Measurements from ENCODE around the gene PRRX2. TPM values are rescaled to one million over a fixed set of nuclear protein-coding genes. Genes with fewer than 3 reads are reported as not detected.

Gene PRRX2
- total RNA-seq: not detected

- ChIA-PET CTCF (no interaction called here), POLR2A (no interaction called here)
- H3K36me3 Mint-ChIP-seq (ENCODE audit: low read depth): no peaks in the 10 kb centered on the region
- H3K27ac Mint-ChIP-seq: no peak within 1 kb of the TSS
- peaks cover 37% of the 10 kb centered on the region for H3K27me3 Mint-ChIP-seq
- peak; percentile 33 for DNase-seq
- H3K9me3 Mint-ChIP-seq: no peaks in the 10 kb centered on the region
- peak within 1 kb of the TSS; percentile 44 for H3K4me3 Mint-ChIP-seq
- H3K4me1 Mint-ChIP-seq: peaks cover 5% of the 10 kb centered on the region
These were observed at the start of gene PRRX2 for GRCh38 chr9:129665389-129665775. PRRX2 (plus strand) TSS chr9:129665647; CDS start chr9:129665868, 221 bp downstream.

DNA sequence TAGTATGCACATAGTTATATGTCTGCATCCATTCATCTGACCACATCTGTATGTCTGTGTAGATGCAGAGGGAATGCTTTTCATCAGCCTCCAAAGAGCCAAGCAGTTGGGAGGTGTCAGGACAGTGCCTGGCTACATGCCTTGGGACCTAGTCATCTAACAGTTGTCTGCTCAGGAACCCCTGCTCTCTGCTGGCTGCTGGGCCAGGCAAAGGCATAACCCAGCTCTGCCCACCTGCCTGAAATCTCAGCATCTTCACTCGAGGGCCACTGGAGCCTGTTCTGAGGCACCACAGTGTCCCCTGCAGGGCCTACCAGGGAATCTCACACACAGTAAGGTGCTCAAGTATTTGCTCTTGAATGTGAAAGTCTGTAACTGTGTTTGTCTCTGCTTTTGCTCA is 48.3 kb upstream of the PRRX2 start:
- peak; percentile 41 for DNase-seq
- no peaks in the 10 kb centered on the region for H3K9me3 Mint-ChIP-seq
- POLR2A ChIA-PET: no interaction called here
- CTCF ChIA-PET: interaction anchor here (0.6 to 0.8 kb wide), 4 partner anchors 445 to 486 kb away, joined by 3 read pairs; no protein-coding TSS in a partner anchor
- H3K4me3 Mint-ChIP-seq: no peak overlapping the region
- peaks cover 3% of the 10 kb centered on the region for H3K36me3 Mint-ChIP-seq (ENCODE audit: low read depth)
- H3K4me1 Mint-ChIP-seq: peaks cover 7% of the 10 kb centered on the region
- H3K27ac Mint-ChIP-seq: no peak overlapping the region
- peaks cover 35% of the 10 kb centered on the region for H3K27me3 Mint-ChIP-seq

DNA sequence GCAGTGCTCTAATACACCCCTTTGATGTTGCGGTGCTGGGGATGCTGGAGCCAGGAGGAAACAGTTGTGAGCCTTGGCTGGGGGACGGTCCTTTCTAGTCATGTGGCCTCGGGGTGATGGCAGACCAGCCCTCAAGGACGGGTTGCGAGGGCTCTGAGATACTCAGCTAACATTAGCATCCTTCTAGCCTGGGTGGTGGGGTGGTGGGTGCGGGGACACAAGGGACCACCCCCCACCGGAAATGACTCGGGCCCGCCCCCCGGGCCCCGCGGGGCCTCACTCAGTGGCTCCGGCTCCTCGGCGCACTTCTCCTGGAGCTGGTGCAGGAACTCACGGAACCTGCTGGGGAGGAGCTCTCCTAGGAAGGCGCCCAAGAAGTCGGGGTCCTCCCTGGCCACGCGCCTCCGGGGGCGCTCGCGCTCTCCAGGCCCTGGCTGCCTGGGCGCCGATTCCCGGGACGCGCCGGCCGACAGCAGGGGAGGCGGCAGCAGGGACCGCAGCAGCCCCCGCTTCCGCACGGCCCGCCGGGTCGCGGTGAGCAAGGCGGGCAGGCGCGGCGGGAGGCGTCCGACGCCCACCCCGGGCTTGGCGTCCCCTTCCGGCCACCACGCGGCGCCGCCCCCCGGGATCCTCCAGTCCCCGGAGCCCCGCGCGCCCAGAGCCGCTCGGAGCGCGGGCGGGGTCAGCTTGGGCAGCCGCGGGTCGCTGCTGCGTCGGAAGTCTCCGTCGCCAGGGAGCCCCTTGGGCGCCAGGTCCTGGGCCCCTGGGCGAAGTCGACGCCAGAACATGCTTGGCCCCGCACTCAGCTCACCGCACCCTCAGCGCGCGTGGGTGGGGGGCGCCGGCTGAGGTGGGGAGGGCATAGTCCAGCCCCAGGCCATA is 45.4 kb upstream of the PRRX2 start:
- CTCF ChIA-PET: interaction anchor here (0.6 to 1.3 kb wide), 5 partner anchors 9 to 488 kb away, joined by 3 to 6 read pairs (median 4); no protein-coding TSS in a partner anchor

DNA sequence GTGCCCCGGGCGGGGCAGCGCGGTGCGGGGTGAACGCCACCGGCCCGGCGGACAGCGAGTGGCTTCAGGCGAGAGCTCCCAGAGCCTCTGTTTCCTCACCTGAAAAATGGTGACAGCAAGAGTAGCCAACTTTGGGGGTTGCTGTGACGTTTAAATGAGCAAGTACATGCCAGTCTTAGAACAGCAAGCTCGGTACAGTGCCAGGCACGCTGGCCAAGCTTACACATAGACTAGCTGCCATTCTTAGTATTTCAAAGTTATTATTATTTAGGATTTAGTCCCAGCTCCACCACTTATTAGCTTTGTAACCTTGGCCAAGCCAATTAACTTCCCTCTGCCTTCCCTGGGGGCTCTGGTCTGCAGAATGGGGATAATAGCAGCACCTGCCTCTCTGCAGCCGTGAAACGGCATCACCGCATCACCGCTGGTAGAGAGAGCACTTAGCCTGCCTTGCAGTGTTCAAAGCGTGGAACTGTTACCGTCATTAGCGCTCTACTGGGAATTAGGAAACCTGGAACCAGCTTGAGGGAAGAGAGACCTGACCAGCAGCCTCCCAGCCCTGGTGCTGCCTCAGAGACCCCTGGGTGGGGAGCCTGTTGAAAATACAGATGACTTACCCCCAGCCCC is 44.7 kb upstream of the PRRX2 start, which contains the start of gene C9orf50:
TSS of gene C9orf50 (minus strand) at position 433 of the 627 bp plus-strand sequence. CDS start 527 bp downstream, outside the sequence.
- no peaks in the 10 kb centered on the region for H3K9me3 Mint-ChIP-seq
- POLR2A ChIA-PET: interaction anchor here (1.0 to 1.6 kb wide), 2 partner anchors 481 to 489 kb away, joined by 4 to 5 read pairs; no protein-coding TSS in a partner anchor
- H3K36me3 Mint-ChIP-seq (ENCODE audit: low read depth): peaks cover 3% of the 10 kb centered on the region
- no peak for DNase-seq
- peaks cover 35% of the 10 kb centered on the region for H3K27me3 Mint-ChIP-seq
- CTCF ChIA-PET: interaction anchor here (0.5 to 1.3 kb wide), 4 partner anchors 478 to 1536 kb away, joined by 3 to 5 read pairs (median 4); no protein-coding TSS in a partner anchor
- no peak within 1 kb of the TSS for H3K27ac Mint-ChIP-seq
- H3K4me3 Mint-ChIP-seq: no peak within 1 kb of the TSS
- H3K4me1 Mint-ChIP-seq: peaks cover 24% of the 10 kb centered on the region

More for the DNA sequence above, 45.4 kb upstream of the PRRX2 start:
- peaks cover 19% of the 10 kb centered on the region for H3K4me1 Mint-ChIP-seq
- no peak overlapping the region for H3K27ac Mint-ChIP-seq
- DNase-seq: no peak
- POLR2A ChIA-PET: interaction anchor here (1.0 to 1.6 kb wide), 2 partner anchors 480 to 489 kb away, joined by 4 to 5 read pairs; no protein-coding TSS in a partner anchor
- H3K27me3 Mint-ChIP-seq: peaks cover 35% of the 10 kb centered on the region
- no peak overlapping the region for H3K4me3 Mint-ChIP-seq
- peaks cover 3% of the 10 kb centered on the region for H3K36me3 Mint-ChIP-seq (ENCODE audit: low read depth)
- no peaks in the 10 kb centered on the region for H3K9me3 Mint-ChIP-seq

DNA sequence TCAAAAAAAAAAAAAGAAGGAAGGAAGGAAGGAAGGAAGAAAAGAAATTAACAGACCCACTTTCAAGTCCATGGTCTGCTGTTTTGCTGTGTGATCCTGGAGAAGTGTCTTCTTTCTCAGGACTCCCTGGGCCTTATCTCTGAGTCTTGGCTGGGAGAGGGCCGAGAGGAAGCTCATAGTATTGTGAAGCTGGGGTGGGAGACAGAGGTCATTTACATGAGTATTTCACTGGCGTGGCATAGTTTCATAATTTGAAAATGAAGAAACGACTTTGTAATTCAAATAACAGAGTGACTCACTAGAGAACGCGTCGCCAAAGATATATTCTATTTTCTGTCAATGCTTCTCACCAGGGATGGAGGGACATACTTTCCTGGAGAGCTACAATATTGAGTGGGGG is 42.1 kb upstream of the PRRX2 start:
- Mint-ChIP-seq H3K9me3 (no peaks in the 10 kb centered on the region), H3K27me3 (peaks cover 25% of the 10 kb centered on the region), H3K4me1 (peaks cover 40% of the 10 kb centered on the region), H3K36me3 (ENCODE audit: low read depth) (peaks cover 12% of the 10 kb centered on the region), H3K27ac (no peak overlapping the region), H3K4me3 (no peak overlapping the region)
- POLR2A ChIA-PET: interaction anchor here (3.3 to 4.3 kb wide), 2 partner anchors 16 to 484 kb away, joined by 34 to 44 read pairs; partner anchors contain the start of gene ASB6
- no peak for DNase-seq
- CTCF ChIA-PET: interaction anchor here (0.6 to 6.6 kb wide), 13 partner anchors 8 to 1782 kb away, joined by 3 to 112 read pairs (median 9); partner anchors contain the start of genes ASB6 and IER5L

DNA sequence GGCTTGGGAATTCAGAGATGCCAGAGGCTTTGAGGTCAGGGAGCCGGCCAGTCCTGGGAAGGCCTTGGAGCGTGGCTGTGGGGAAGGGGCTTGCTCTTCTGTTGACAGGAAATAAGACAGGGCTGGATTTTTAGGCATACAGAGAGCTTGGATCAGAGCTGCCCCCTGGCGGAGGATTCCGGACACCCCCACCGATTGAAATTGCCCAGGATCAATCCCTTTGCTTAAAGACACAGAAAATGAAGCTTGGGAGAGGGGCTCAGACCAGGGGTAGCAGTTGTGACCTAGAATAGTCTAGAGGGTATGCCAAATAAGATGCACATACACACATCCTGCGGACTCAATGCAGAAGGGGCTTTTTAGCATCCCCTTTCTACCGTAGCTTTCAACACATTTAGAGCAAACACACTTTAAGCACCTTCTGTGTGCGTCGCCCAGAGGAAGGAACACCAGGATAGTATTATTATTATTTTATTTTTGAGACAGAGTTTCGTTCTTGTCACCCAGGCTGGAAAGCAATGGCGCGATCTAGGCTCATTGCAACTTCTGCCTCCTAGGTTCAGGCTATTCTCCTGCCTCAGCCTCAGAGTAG is 41.2 kb upstream of the PRRX2 start:
- Mint-ChIP-seq H3K9me3 (no peaks in the 10 kb centered on the region), H3K27ac (peak overlapping the region; percentile 64), H3K4me3 (peak overlapping the region; percentile 31), H3K27me3 (peaks cover 19% of the 10 kb centered on the region), H3K36me3 (ENCODE audit: low read depth) (peaks cover 12% of the 10 kb centered on the region), H3K4me1 (peaks cover 44% of the 10 kb centered on the region)
- CTCF ChIA-PET: interaction anchor here (0.6 to 6.6 kb wide), 34 partner anchors 9 to 511 kb away, joined by 3 to 112 read pairs (median 4); partner anchors contain the start of gene ASB6
- DNase-seq: peak; percentile 78
- POLR2A ChIA-PET: interaction anchor here (1.0 to 4.3 kb wide), 11 partner anchors 13 to 513 kb away, joined by 3 to 44 read pairs (median 4); partner anchors contain the start of genes ASB6 and PTPA

DNA sequence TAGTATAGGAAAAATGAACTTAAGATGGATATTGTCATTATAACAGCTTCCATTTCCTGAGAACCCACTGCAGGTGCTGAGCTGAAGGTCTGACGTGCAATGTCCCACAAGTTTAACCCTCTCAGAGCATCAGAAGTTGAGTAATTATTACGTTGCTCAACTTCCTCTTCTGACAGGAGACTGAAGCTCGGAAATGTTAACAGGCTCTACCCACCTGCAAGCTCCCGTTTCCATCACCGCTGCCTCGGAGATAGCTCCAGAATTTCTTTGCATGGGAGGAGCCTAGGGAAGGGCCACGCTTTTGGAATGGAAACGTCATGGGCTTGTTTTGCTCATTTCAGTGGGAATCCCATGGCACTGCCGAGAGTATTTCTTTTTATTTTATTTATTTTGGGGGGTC is 40.5 kb upstream of the PRRX2 start:
- CTCF ChIA-PET: interaction anchor here (0.8 to 6.6 kb wide), 31 partner anchors 9 to 513 kb away, joined by 3 to 112 read pairs (median 4); partner anchors contain the start of genes ASB6, IER5L and PTPA
- Mint-ChIP-seq H3K9me3 (no peaks in the 10 kb centered on the region), H3K27me3 (peaks cover 14% of the 10 kb centered on the region), H3K4me1 (peaks cover 50% of the 10 kb centered on the region), H3K4me3 (peak overlapping the region; percentile 81), H3K27ac (peak overlapping the region; percentile 88), H3K36me3 (ENCODE audit: low read depth) (peaks cover 12% of the 10 kb centered on the region)
- POLR2A ChIA-PET: interaction anchor here (1.0 to 4.3 kb wide), 12 partner anchors 14 to 795 kb away, joined by 3 to 44 read pairs (median 4); partner anchors contain the start of genes ASB6, PTPA and SPOUT1
- DNase-seq: peak; percentile 40

DNA sequence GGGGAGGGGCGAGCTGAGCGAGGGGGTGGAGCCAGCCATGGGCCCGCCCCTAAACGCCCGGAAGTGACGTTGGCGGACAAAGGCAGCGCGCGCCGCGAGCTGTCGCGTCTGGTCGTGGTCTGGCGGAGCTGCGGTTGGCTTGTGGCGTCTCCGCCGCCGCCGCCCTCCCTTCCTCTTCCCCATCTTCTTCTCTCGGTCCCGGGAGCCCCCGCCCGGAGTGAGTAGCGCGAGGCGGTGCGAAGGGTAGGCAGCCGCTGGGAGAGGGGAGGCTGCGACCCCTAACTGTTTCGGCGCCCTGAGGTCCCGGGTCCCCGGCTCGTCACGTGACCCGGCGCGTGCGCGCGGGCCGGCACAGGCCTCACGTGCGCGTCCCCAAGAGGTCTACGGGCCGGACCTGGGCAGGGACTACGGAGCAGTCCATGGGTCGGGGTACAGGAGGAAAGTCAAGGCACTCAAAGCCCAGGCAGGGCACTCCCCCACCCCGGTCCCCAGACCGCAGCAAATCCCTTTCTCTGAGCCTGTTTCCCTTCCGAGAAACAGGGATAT is 39.3 kb upstream of the PRRX2 start, which contains the start of gene NTMT1:
TSS of gene NTMT1 (plus strand) at position 85 of the 546 bp plus-strand sequence. CDS start 6,541 bp downstream, outside the sequence.
- peaks cover 8% of the 10 kb centered on the region for H3K27me3 Mint-ChIP-seq
- H3K27ac Mint-ChIP-seq: peak within 1 kb of the TSS; percentile 88
- peaks cover 14% of the 10 kb centered on the region for H3K36me3 Mint-ChIP-seq (ENCODE audit: low read depth)
- CTCF ChIA-PET: interaction anchor here (0.7 to 6.6 kb wide), 16 partner anchors 11 to 982 kb away, joined by 3 to 112 read pairs (median 4); partner anchors contain the start of genes ASB6, ENDOG, IER5L and PTPA
- H3K9me3 Mint-ChIP-seq: no peaks in the 10 kb centered on the region
- H3K4me3 Mint-ChIP-seq: peak within 1 kb of the TSS; percentile 81
- DNase-seq: peak; percentile 93
- peaks cover 56% of the 10 kb centered on the region for H3K4me1 Mint-ChIP-seq
- POLR2A ChIA-PET: interaction anchor here (0.6 to 4.3 kb wide), 14 partner anchors 9 to 1003 kb away, joined by 3 to 44 read pairs (median 4); partner anchors contain the start of genes ASB6, PTPA and TOR1B

- Mint-ChIP-seq H3K4me1 (peaks cover 62% of the 10 kb centered on the region), H3K9me3 (no peaks in the 10 kb centered on the region), H3K36me3 (ENCODE audit: low read depth) (peaks cover 15% of the 10 kb centered on the region), H3K4me3 (peak overlapping the region; percentile 81), H3K27ac (peak overlapping the region; percentile 83), H3K27me3 (peaks cover 2% of the 10 kb centered on the region)
- DNase-seq: peak; percentile 53
- ChIA-PET CTCF (interaction anchor here (0.7 to 6.6 kb wide), 10 partner anchors 12 to 496 kb away, joined by 3 to 112 read pairs (median 24); partner anchors contain the start of genes ASB6 and IER5L), POLR2A (interaction anchor here (0.8 to 4.3 kb wide), 12 partner anchors 9 to 545 kb away, joined by 3 to 44 read pairs (median 4); partner anchors contain the start of genes ASB6, PTPA and TOR1B)
These were observed 38.7 kb upstream of the PRRX2 start for GRCh38 chr9:129626625-129627284.

GRCh38 chr9:129627556-129628440 is 37.6 kb upstream of the PRRX2 start:
- CTCF ChIA-PET: interaction anchor here (0.6 to 6.6 kb wide), 7 partner anchors 13 to 972 kb away, joined by 3 to 112 read pairs (median 6); partner anchors contain the start of genes ASB6 and IER5L
- Mint-ChIP-seq H3K27me3 (no peaks in the 10 kb centered on the region), H3K9me3 (no peaks in the 10 kb centered on the region), H3K27ac (peak overlapping the region; percentile 83), H3K4me3 (peak overlapping the region; percentile 81), H3K4me1 (peaks cover 67% of the 10 kb centered on the region), H3K36me3 (ENCODE audit: low read depth) (peaks cover 22% of the 10 kb centered on the region)
- no peak for DNase-seq
- POLR2A ChIA-PET: interaction anchor here (0.8 to 4.3 kb wide), 5 partner anchors 8 to 546 kb away, joined by 3 to 44 read pairs (median 3); partner anchors contain the start of gene ASB6
